Parathyroid adenoma (tissue), 2 donors: ENCODE measurements around the gene TEX29.

ENCODE experiments used
- H2AFZ ChIP-seq: fragments of 300-600 bp; sonication (generic); one replicate; pipeline ENCODE4 v1.7.0; 2017; ENCODE audit warnings: antibody characterized with exemption, mild to moderate bottlenecking
- H3K27ac ChIP-seq: fragments of 300-600 bp; sonication (generic); one replicate; pipeline ENCODE4 v1.7.0; 2017
- H3K27me3 ChIP-seq: fragments of 300-600 bp; sonication (generic); one replicate; pipeline ENCODE4 v1.7.0; 2017; ENCODE audit warnings: low read length; ENCODE audit not compliant: control insufficient read depth, insufficient read depth
- H3K36me3 ChIP-seq: fragments of 300-600 bp; sonication (generic); one replicate; pipeline ENCODE4 v1.7.0; 2017; ENCODE audit warnings: low read length; ENCODE audit not compliant: control insufficient read depth, insufficient read depth
- H3K4me1 ChIP-seq: fragments of 300-600 bp; sonication (generic); one replicate; pipeline ENCODE4 v1.7.0; 2017; ENCODE audit warnings: control low read depth
- H3K4me2 ChIP-seq: fragments of 300-600 bp; sonication (generic); one replicate; pipeline ENCODE4 v1.7.0; 2017; ENCODE audit warnings: low read length
- H3K4me3 ChIP-seq: fragments of 300-600 bp; sonication (generic); one replicate; pipeline ENCODE4 v1.7.0; 2017; ENCODE audit warnings: low read depth, low read length
- H3K79me2 ChIP-seq: fragments of 300-600 bp; sonication (generic); one replicate; pipeline ENCODE4 v1.7.0; 2017; ENCODE audit warnings: control low read depth
- H3K9ac ChIP-seq: fragments of 300-600 bp; sonication (generic); one replicate; pipeline ENCODE4 v1.7.0; 2017; ENCODE audit warnings: mild to moderate bottlenecking
- H3K9me3 ChIP-seq: fragments of 300-600 bp; sonication (generic); one replicate; pipeline ENCODE4 v1.7.0; 2017; ENCODE audit warnings: low read length; ENCODE audit not compliant: control insufficient read depth
- TF ChIP-seq, protein P1 (sequence below): fragments of 300-600 bp; sonication (generic); IDR thresholded peaks from one replicate; pipeline ENCODE4 v1.7.0; 2017; ENCODE audit warnings: antibody characterized with exemption, mild to moderate bottlenecking
- donor health status: primary hyperparathyroidism.

The TEX29 gene

DNA sequence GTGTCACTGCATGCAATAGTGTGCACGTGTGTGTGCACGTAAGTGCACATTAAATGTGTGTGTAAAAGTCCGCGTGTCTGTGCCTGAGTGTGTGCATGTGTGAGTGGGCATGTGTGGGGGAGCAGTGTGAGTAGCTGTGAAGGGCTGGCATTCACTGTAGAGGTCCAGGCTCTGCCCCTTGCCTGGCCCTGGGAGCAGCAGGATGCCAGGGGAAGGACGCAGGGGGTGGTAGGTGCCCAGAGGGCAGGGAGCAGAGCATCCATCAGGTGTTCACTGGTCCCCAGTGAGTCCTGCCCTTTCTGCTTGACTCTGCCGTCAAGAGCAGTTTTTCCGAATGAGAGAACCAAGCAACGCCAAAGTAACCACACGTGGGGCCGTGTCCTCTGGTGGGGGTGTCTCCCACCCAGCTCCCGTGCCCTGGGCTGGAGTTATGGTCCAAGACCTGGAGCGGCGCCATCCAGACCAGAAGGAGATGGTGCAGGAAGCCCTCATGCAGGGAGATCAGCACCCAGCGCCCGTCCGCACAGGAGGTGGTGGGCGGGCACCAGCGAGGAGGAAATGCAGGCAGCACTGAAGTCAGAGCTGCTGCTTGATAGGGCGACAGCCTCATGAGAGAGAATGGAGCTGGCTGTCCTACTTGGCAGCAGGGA lies 68.5 kb downstream of the TEX29 start:
- Histone ChIP-seq H3K27me3 (no peaks in the 10 kb centered on the region), H3K36me3 (no peaks in the 10 kb centered on the region), H3K4me2 (no peak overlapping the region), H3K79me2 (no peaks in the 10 kb centered on the region), H3K9ac (no peak overlapping the region), H2AFZ (no peak overlapping the region), H3K9me3 (no peaks in the 10 kb centered on the region), H3K27ac (no peak overlapping the region), H3K4me3 (no peak overlapping the region), H3K4me1 (no peaks in the 10 kb centered on the region)
- TF ChIP-seq, protein P1, sequence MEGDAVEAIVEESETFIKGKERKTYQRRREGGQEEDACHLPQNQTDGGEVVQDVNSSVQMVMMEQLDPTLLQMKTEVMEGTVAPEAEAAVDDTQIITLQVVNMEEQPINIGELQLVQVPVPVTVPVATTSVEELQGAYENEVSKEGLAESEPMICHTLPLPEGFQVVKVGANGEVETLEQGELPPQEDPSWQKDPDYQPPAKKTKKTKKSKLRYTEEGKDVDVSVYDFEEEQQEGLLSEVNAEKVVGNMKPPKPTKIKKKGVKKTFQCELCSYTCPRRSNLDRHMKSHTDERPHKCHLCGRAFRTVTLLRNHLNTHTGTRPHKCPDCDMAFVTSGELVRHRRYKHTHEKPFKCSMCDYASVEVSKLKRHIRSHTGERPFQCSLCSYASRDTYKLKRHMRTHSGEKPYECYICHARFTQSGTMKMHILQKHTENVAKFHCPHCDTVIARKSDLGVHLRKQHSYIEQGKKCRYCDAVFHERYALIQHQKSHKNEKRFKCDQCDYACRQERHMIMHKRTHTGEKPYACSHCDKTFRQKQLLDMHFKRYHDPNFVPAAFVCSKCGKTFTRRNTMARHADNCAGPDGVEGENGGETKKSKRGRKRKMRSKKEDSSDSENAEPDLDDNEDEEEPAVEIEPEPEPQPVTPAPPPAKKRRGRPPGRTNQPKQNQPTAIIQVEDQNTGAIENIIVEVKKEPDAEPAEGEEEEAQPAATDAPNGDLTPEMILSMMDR, result no peak

DNA sequence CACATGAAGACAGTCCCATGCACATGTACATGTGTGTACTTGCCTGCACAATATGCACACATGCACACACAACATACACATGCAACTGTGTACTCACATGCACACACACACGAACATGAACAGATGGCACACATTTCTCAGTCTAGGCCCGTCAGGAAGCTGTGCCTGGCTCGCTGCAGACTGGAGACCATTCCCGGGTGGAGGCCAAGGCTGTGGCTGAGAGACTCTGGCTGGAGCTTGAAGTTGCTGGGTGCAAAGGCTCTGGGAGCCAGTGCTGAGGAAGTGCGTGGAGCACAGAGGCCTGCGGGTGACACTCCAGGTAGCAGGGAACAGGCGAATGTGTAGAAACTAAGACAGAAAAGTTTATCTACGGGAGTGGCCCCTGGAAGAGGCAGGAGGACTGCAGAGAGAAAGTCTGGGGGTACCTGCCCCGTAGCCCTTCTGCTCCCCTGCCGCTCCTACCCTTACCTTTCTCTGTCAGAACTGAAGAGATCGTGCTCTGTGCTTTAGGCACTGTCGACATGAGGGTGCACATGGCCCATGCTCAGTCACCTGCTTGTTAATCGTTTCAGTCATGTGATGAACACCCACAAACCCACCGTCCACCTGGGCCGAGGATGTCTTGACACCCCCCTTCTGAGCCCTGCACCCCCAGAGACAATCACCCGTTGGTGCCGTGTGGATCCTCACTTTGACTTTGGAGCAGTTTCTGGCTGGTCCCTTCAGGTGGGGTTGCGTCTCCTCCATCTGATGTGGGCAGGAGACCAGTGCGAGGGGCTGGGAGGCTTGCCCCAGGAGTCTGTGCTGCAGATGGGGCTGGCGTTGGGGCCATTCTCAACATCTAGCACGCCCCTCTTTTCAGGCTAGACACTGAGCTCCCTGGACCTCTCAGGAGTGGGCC lies 69.4 kb downstream of the TEX29 start:
- Histone ChIP-seq H3K79me2 (no peaks in the 10 kb centered on the region), H3K4me1 (no peaks in the 10 kb centered on the region), H2AFZ (no peak overlapping the region), H3K4me2 (no peak overlapping the region), H3K9ac (no peak overlapping the region), H3K27me3 (no peaks in the 10 kb centered on the region), H3K36me3 (no peaks in the 10 kb centered on the region), H3K9me3 (no peaks in the 10 kb centered on the region), H3K27ac (no peak overlapping the region), H3K4me3 (no peak overlapping the region)
- TF ChIP-seq, protein P1, result no peak

DNA sequence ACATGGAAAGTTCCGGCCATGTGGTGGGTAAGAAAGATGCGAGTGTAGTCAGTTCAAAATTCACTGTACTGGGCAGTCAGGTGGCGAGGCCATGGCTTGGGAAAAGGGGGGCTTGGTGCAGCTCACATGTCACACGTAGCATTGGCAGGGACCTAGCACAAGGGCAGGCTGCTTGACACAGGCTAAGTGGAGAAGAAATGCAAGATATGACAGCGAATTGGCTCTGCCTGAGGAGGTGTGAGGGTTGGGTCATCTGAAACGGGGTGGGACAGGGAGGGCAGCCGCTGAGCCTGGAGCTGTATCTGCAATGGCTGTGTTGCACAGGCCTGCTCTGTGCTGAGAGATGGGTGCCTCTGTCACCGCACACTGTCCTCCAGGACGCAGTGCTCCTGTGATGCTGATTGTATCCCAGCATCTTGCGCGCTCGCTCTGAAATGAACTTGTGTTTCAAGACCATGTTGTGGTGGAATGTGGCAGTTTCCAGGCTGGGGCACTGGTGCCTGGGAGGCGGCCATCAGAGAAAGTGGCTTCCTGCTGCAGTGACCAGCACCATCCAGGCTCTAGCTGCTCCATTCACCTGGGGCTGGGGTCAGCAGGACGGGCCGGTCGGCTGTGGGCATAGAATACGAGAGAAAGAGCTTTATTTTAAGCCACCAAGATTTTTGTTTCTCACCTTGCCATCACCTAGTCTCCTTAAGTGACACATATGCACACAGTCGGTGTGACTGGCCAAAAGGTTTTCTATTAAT lies 70.3 kb downstream of the TEX29 start:
- no peak overlapping the region for H3K4me2 ChIP-seq
- H2AFZ ChIP-seq, result no peak overlapping the region
- no peaks in the 10 kb centered on the region for H3K4me1 ChIP-seq
- no peak overlapping the region for H3K27ac ChIP-seq
- no peaks in the 10 kb centered on the region for H3K9me3 ChIP-seq
- H3K36me3 ChIP-seq, result no peaks in the 10 kb centered on the region
- no peaks in the 10 kb centered on the region for H3K27me3 ChIP-seq
- no peak overlapping the region for H3K9ac ChIP-seq
- H3K4me3 ChIP-seq, result no peak overlapping the region
- H3K79me2 ChIP-seq, result no peaks in the 10 kb centered on the region
- TF ChIP-seq, protein P1, result no peak

DNA sequence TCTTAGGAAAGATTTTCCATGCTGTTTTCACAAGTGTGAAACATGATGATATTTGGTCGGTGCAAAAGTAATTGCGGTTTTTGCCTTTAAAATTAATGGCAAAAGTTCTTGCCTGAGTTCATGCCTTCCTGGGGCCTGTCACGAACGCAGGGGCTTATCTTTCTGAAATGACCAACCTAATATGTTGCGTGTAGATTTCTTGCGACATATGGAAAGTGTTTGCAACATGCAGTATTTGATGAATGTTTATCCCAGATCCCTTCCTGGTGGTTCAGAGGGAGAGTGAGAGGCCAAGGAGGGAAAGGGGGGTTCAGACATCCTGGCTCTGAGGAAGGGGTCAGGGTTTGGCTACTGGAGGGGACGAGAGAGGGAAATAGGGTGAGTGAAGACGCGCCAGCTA lies 72.0 kb downstream of the TEX29 start:
- Histone ChIP-seq H2AFZ (no peak overlapping the region), H3K9me3 (no peaks in the 10 kb centered on the region), H3K4me2 (no peak overlapping the region), H3K9ac (no peak overlapping the region), H3K79me2 (no peaks in the 10 kb centered on the region), H3K27me3 (no peaks in the 10 kb centered on the region), H3K4me1 (no peaks in the 10 kb centered on the region), H3K27ac (no peak overlapping the region), H3K36me3 (no peaks in the 10 kb centered on the region), H3K4me3 (no peak overlapping the region)
- TF ChIP-seq, protein P1, result no peak
